ENCODE measurements around the gene RSBN1.
"Not testable (repeated sequence)": the region's sequence is repeated elsewhere in the genome, so short reads cannot be mapped to it uniquely, and the experiment has no call there.

The RSBN1 gene

GRCh38 chr1:113811888-113812660, at the start of gene RSBN1:
Gene RSBN1, minus strand, starts transcription at chr1:113812476. Its CDS starts 64 bp downstream, at chr1:113812412.
- DNase-seq (ENCODE audit: low read depth in 2 of 2) = peak; percentile 96

GRCh38 chr1:113861641-113862040, 49.4 kb upstream of the RSBN1 start:
- no peak for DNase-seq (ENCODE audit: low read depth in 2 of 2)

- DNase-seq (ENCODE audit: low read depth in 2 of 2) = no peak
Measured at GRCh38 chr1:113860891-113861290, 48.6 kb upstream of the RSBN1 start.

- DNase-seq (ENCODE audit: low read depth in 2 of 2) = no peak
Measured at GRCh38 chr1:113859478-113860175, 47.4 kb upstream of the RSBN1 start.

GRCh38 chr1:113858982-113859381, 46.7 kb upstream of the RSBN1 start:
- no peak for DNase-seq (ENCODE audit: low read depth in 2 of 2)

- no peak for DNase-seq (ENCODE audit: low read depth in 2 of 2)
Measured at GRCh38 chr1:113858418-113858817, 46.1 kb upstream of the RSBN1 start.

GRCh38 chr1:113857776-113858175, 45.5 kb upstream of the RSBN1 start:
- no peak for DNase-seq (ENCODE audit: low read depth in 2 of 2)

- no peak for DNase-seq (ENCODE audit: low read depth in 2 of 2)
Measured at GRCh38 chr1:113856401-113856790, 44.1 kb upstream of the RSBN1 start.

GRCh38 chr1:113855630-113856400, 43.5 kb upstream of the RSBN1 start:
- DNase-seq (ENCODE audit: low read depth in 2 of 2) = no peak

GRCh38 chr1:113854234-113854633, 42.0 kb upstream of the RSBN1 start:
- DNase-seq (ENCODE audit: low read depth in 2 of 2) = no peak

GRCh38 chr1:113852694-113853093, 40.4 kb upstream of the RSBN1 start:
- DNase-seq (ENCODE audit: low read depth in 2 of 2) = not testable (repeated sequence)

GRCh38 chr1:113850127-113850796, 38.0 kb upstream of the RSBN1 start:
- DNase-seq (ENCODE audit: low read depth in 2 of 2) = no peak

GRCh38 chr1:113849072-113849471, 36.8 kb upstream of the RSBN1 start:
- no peak for DNase-seq (ENCODE audit: low read depth in 2 of 2)

GRCh38 chr1:113846391-113847035, 34.2 kb upstream of the RSBN1 start:
- no peak for DNase-seq (ENCODE audit: low read depth in 2 of 2)

- DNase-seq (ENCODE audit: low read depth in 2 of 2) = no peak
Measured at GRCh38 chr1:113836534-113836933, 24.3 kb upstream of the RSBN1 start.

GRCh38 chr1:113835686-113836290, 23.5 kb upstream of the RSBN1 start:
- peak in 1 of 2 donors; percentile 33 for DNase-seq (ENCODE audit: low read depth in 2 of 2)

GRCh38 chr1:113834716-113835115, 22.4 kb upstream of the RSBN1 start:
- no peak for DNase-seq (ENCODE audit: low read depth in 2 of 2)

- DNase-seq (ENCODE audit: low read depth in 2 of 2) = no peak
Measured at GRCh38 chr1:113830039-113830438, 17.8 kb upstream of the RSBN1 start.

- no peak for DNase-seq (ENCODE audit: low read depth in 2 of 2)
Measured at GRCh38 chr1:113821916-113822315, 9.6 kb upstream of the RSBN1 start.

- DNase-seq (ENCODE audit: low read depth in 2 of 2) = no peak
Measured at GRCh38 chr1:113818578-113818977, 6.3 kb upstream of the RSBN1 start.

- no peak for DNase-seq (ENCODE audit: low read depth in 2 of 2)
Measured at GRCh38 chr1:113813218-113813617, 942 bp upstream of the RSBN1 start.
